Prostate gland (tissue), 2 donors: Measurements from ENCODE around the gene PRKACG. TPM values are rescaled to one million over a fixed set of nuclear protein-coding genes. Genes with fewer than 3 reads are reported as not detected.

Source experiments
- DNase-seq: peaks from one replicate; pipeline ENCODE4 v3.0.0-alpha.2; 2019; ENCODE audit warnings: low spot score
- H3K27ac ChIP-seq, 2 donors: fragments of 200-600 bp; sonication (generic); 2 replicates each; pipeline ENCODE4 v1.5.1; 2017 to 2019
- H3K27me3 ChIP-seq: fragments of 200-600 bp; sonication (generic); replicated peaks from 2 replicates; pipeline ENCODE4 v1.5.1; 2019; ENCODE audit not compliant: insufficient read depth
- H3K36me3 ChIP-seq, 2 donors: fragments of 200-600 bp; sonication (generic); 1 replicate in 1 of 2; 2 replicates in 1 of 2; pipeline versions ENCODE4 v1.5.1 to v1.8.1; 2017 to 2019
- H3K4me1 ChIP-seq: fragments of 200-600 bp; sonication (generic); replicated peaks from 2 replicates; pipeline ENCODE4 v1.5.1; 2019
- H3K4me3 ChIP-seq, 2 donors: fragments of 200-600 bp; sonication (generic); 2 replicates each; pipeline ENCODE4 v1.5.1; 2017 to 2019
- H3K9me3 ChIP-seq: fragments of 200-600 bp; sonication (generic); 2 replicates; pipeline ENCODE4 v1.5.1; 2017
- CTCF ChIP-seq, 4 experiments: fragments of 200-600 bp in 2 of 4; fragments of 450-650 bp in 2 of 4; sonication (generic) in 2 of 4; IDR thresholded peaks; 1 replicate in 3 of 4; 2 replicates in 1 of 4; pipeline ENCODE4 v1.5.1; 2016 to 2019; ENCODE audit warnings: antibody characterized with exemption in 4 of 4, mild to moderate bottlenecking in 2 of 4, moderate library complexity in 2 of 4
- POLR2A ChIP-seq: fragments of 450-650 bp; IDR thresholded peaks from one replicate; pipeline ENCODE4 v1.6.1; 2016; ENCODE audit warnings: antibody characterized with exemption, mild to moderate bottlenecking
- POLR2AphosphoS5 ChIP-seq: sonication (generic); formaldehyde crosslinking; IDR thresholded peaks from one replicate; pipeline ENCODE4 v1.6.1; 2017; ENCODE audit warnings: antibody characterized with exemption
- WGBS: methylation state at CpG from one replicate; pipeline ENCODE4 v1.1.5; 2018; 5-methylcytosine and 5-hydroxymethylcytosine counted together
- intact Hi-C: fragments of 100-400 bp; cut with DNase I; formaldehyde crosslinking; loops from one replicate; pipeline ENCODE4 v1.14.2; 2022
- total RNA-seq, 2 donors: library from RNA; depleted of rRNA; stranded (reverse); fragments of >200 nt; gene quantifications; one replicate each; pipeline ENCODE4 v1.1.0, GENCODE V29; 2016

PRKACG gene
- total RNA-seq, 2 donors from 2014 or later, result 5.1 TPM; not detected in 1

GRCh38 chr9:69018737-69019136 lies 4.8 kb upstream of the PRKACG start:
- Histone ChIP-seq H3K9me3 (no peaks in the 10 kb centered on the region), H3K4me3 (no peak overlapping the region), H3K4me1 (no peaks in the 10 kb centered on the region), H3K27ac (no peak overlapping the region), H3K27me3 (no peaks in the 10 kb centered on the region), H3K36me3 (no peaks in the 10 kb centered on the region)
- TF ChIP-seq POLR2A (no peak), POLR2AphosphoS5 (no peak), CTCF (IDR thresholded peaks at IDR 0.05) (no peak)
- intact Hi-C loops, result loop anchor here (5.0 kb wide), 1 partner anchor 436 kb away; no protein-coding TSS in a partner anchor
- WGBS, result 76% methylated on average over 5 of the region's 5 CpGs
- no peak for DNase-seq

- Histone ChIP-seq H3K9me3 (no peaks in the 10 kb centered on the region), H3K27ac (no peak overlapping the region), H3K4me3 (no peak overlapping the region), H3K4me1 (no peaks in the 10 kb centered on the region), H3K27me3 (no peaks in the 10 kb centered on the region), H3K36me3 (no peaks in the 10 kb centered on the region)
- no peak for DNase-seq
- 60% methylated on average over 5 of the region's 5 CpGs for WGBS
- TF ChIP-seq POLR2A, result no peak
- TF ChIP-seq POLR2AphosphoS5, result no peak
- no peak for TF ChIP-seq CTCF (IDR thresholded peaks at IDR 0.05)
- intact Hi-C loops, result loop anchor here (5.0 kb wide), 1 partner anchor 434 kb away; no protein-coding TSS in a partner anchor
These were observed 2.5 kb upstream of the PRKACG start for GRCh38 chr9:69016191-69017096.

GRCh38 chr9:69013382-69013727 lies 558 bp downstream of the PRKACG start:
- Histone ChIP-seq H3K27me3 (no peaks in the 10 kb centered on the region), H3K9me3 (no peaks in the 10 kb centered on the region), H3K27ac (no peak overlapping the region), H3K4me3 (no peak overlapping the region), H3K36me3 (no peaks in the 10 kb centered on the region), H3K4me1 (no peaks in the 10 kb centered on the region)
- no peak for DNase-seq
- intact Hi-C loops, result no loop called here
- WGBS, result 98% methylated on average over 26 of the region's 26 CpGs
- TF ChIP-seq CTCF (IDR thresholded peaks at IDR 0.05) (no peak), POLR2A (no peak), POLR2AphosphoS5 (no peak)

GRCh38 chr9:69012696-69013381 lies 1.1 kb downstream of the PRKACG start:
- H3K4me3 ChIP-seq, result no peak overlapping the region
- H3K27ac ChIP-seq, result no peak overlapping the region
- H3K4me1 ChIP-seq, result no peaks in the 10 kb centered on the region
- TF ChIP-seq POLR2AphosphoS5 (no peak), CTCF (IDR thresholded peaks at IDR 0.05) (no peak), POLR2A (no peak)
- intact Hi-C loops, result no loop called here
- no peaks in the 10 kb centered on the region for H3K36me3 ChIP-seq
- DNase-seq, result no peak
- H3K27me3 ChIP-seq, result no peaks in the 10 kb centered on the region
- no peaks in the 10 kb centered on the region for H3K9me3 ChIP-seq
- 83% methylated on average over 18 of the region's 18 CpGs for WGBS
